Left lung (tissue), 10 donors: ENCODE measurements around the gene ATG9B. TPM values are rescaled to one million over a fixed set of nuclear protein-coding genes. Genes with fewer than 3 reads are reported as not detected.
A peak's percentile ranks its signal among the peaks of the same experiment; 100 is the strongest.

Source experiments
- ATAC-seq: fragments of 200-7000 bp; cut with Tn5 transposase; one replicate; pipeline ENCODE4 v1.9.1; 2020; ENCODE audit warnings: moderate library complexity
- DNase-seq, 4 donors: peaks; one replicate each; pipeline ENCODE4 v3.0.0-alpha.2; 2013 to 2020
- H3K27ac ChIP-seq, 2 donors: fragments of 200-600 bp; sonication (generic) in 1 of 2; one replicate each; pipeline versions ENCODE4 v1.5.0 to v1.8.0; 2020 to 2021
- H3K27me3 ChIP-seq, 2 donors: fragments of 200-600 bp; sonication (generic) in 1 of 2; one replicate each; pipeline versions ENCODE4 v1.5.0 to v1.8.0; 2020 to 2021
- H3K36me3 ChIP-seq, 2 donors: fragments of 200-600 bp; sonication (generic) in 1 of 2; one replicate each; pipeline versions ENCODE4 v1.5.0 to v1.8.0; 2020 to 2021
- H3K4me1 ChIP-seq, 2 donors: fragments of 200-600 bp; one replicate each; pipeline ENCODE4 v1.8.0; 2021
- H3K4me3 ChIP-seq, 2 donors: fragments of 200-600 bp; sonication (generic) in 1 of 2; one replicate each; pipeline versions ENCODE4 v1.5.0 to v1.8.0; 2020 to 2021; ENCODE audit warnings: mild to moderate bottlenecking in 1 of 2
- H3K9me3 ChIP-seq, 2 donors: fragments of 200-600 bp; sonication (generic) in 1 of 2; one replicate each; pipeline versions ENCODE4 v1.5.0 to v1.8.0; 2020 to 2021
- intact Hi-C, 2 donors: fragments of 100-400 bp; cut with DNase I; formaldehyde crosslinking; loops; one replicate each; pipeline versions ENCODE4 v1.11.2 to v1.14.2; 2022
- polyA plus RNA-seq, 6 donors: library from polyadenylated mRNA; unstranded; fragments of 120-200 nt; gene quantifications; one replicate each; pipeline ENCODE4 v1.2.1, GENCODE V29; 2013; ENCODE audit not compliant: insufficient read length in 6 of 6
- total RNA-seq, 2 donors: library from RNA; stranded (reverse); fragmentation: NEBNext Ultra II Directional; extraction: Animal tissue kit (Norgen Biotek cat#: 25700); gene quantifications; one replicate each; pipeline ENCODE4 v1.2.1, GENCODE V29; 2021
- TF ChIP-seq, protein P1 (sequence below), 2 donors: fragments of 200-600 bp; sonication (generic) in 1 of 2; IDR thresholded peaks; one replicate each; pipeline versions ENCODE4 v1.5.0 to v1.8.0; 2021; ENCODE audit warnings: antibody characterized with exemption in 2 of 2
- donor health status: DM: no; HTN: yes; CAD: no.
- donor health status: DM: no; HTN: no; CAD: no.

The ATG9B gene
- total and polyA plus RNA-seq, 8 donors: 0.68 to 7.1 (median 3.6) TPM

DNA sequence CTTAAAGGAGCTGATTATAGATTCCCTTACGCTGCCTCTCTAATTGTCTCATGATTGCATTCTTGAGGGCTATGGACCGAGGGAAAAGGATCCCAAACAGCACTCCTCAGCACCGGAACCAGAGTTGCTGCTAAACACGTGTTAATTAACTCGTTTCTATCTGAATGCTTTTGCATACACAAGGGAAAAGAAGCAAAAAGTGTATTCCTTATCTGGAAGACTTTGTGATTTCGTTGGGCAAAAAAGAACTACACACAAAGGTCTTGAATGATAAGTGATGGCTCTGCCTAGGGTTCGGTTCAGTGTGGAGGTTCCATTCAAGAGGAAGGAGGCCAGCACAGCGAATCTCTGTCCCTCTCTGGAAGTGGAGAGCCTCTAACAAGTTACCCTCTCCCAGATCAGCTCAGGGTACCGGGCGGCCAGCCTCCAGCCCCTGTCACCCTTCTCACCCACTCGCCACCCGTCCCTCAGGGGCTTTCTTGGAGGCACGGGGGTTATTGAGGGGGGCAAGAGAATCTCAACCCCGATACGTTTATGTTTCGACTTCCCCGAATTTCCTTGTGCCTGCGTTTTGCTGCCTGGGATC lies 34.6 kb upstream of the ATG9B start:
- no peak for DNase-seq
- Histone ChIP-seq H3K4me3 (peak overlapping the region; percentile 86 to 93), H3K27me3 (no peaks in the 10 kb centered on the region), H3K9me3 (no peaks in the 10 kb centered on the region), H3K27ac (peak overlapping the region; percentile 96 to 98), H3K4me1 (peaks cover 33 to 55% of the 10 kb centered on the region in 2 donors), H3K36me3 (peaks cover 0 to 16% of the 10 kb centered on the region in 2 donors)
- no peak for ATAC-seq
- TF ChIP-seq, protein P1, sequence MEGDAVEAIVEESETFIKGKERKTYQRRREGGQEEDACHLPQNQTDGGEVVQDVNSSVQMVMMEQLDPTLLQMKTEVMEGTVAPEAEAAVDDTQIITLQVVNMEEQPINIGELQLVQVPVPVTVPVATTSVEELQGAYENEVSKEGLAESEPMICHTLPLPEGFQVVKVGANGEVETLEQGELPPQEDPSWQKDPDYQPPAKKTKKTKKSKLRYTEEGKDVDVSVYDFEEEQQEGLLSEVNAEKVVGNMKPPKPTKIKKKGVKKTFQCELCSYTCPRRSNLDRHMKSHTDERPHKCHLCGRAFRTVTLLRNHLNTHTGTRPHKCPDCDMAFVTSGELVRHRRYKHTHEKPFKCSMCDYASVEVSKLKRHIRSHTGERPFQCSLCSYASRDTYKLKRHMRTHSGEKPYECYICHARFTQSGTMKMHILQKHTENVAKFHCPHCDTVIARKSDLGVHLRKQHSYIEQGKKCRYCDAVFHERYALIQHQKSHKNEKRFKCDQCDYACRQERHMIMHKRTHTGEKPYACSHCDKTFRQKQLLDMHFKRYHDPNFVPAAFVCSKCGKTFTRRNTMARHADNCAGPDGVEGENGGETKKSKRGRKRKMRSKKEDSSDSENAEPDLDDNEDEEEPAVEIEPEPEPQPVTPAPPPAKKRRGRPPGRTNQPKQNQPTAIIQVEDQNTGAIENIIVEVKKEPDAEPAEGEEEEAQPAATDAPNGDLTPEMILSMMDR (IDR thresholded peaks at IDR 0.05): no peak
- intact Hi-C loops: no loop called here

DNA sequence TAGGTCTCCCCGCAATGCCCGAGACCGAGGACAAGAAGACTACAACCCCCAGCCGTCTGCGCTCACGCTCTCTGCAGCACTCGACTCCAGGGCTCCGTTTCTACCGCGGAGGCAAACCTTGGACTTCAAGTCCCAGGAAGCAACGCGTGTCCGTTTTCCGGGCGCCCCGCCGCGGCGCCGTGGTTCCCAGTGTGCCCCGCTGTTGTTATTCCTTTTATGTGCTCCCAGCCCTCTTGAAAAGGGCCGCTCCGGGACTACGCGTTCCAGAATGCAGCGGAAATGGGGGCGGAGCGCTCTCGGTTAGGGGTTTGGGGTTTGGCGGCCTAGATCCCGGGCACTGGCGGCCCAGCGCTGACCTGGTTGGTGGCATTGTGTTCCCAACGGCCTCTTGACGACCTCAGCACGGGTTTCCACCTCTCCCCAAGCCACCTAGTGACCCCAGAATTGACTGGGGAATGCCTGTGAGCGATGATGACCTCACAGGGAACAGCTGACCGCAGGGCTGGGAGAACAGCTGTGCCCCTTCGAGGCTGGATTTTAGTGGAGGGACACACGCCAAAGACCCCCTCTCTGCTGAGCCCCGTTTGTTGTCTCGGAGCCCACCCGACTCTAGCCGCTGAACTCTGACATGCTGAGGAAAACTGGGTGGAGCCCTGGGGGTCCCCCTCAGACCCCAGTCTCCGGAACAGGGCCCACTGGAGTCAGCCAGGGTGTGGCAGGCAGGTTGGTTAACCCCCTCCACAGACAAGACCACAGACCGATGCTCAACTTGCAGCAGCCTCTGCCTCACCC lies 33.9 kb upstream of the ATG9B start:
- TF ChIP-seq, protein P1 (IDR thresholded peaks at IDR 0.05): no peak
- no peaks in the 10 kb centered on the region for H3K27me3 ChIP-seq
- ATAC-seq (peak; percentile 76), DNase-seq (peak; percentile 98 to 100 (median 99))
- H3K4me1 ChIP-seq: peaks cover 33 to 61% of the 10 kb centered on the region in 2 donors
- H3K9me3 ChIP-seq: no peaks in the 10 kb centered on the region
- H3K36me3 ChIP-seq: peaks cover 0 to 16% of the 10 kb centered on the region in 2 donors
- peak overlapping the region; percentile 87 to 93 for H3K4me3 ChIP-seq
- intact Hi-C loops: no loop called here
- H3K27ac ChIP-seq: peak overlapping the region; percentile 96 to 98

DNA sequence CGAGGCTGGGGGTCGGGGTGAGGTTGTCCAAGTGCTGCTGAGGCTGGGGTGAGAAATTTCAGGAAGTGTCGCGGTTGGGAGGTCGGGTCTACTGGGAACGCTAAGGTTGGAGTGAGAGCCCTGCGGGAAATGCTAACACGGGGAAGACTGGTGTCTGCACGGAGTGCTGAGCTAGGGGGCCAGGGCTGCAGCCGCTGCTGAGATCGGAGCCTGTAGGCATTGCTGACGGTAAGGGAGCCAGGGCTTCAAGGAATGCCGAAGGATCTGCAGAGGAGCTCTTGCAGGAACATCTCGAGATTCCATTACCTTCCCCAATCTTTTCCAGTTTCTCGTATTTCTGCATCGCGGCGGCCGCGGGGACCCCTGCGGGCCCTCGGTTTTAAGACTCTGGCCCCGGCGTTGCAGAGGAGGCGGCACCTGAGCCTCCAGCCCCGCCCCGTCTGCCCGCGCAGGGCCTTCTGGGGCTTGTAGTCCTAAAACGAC lies 33.3 kb upstream of the ATG9B start, which contains the start of gene CDK5:
Gene CDK5, minus strand, starts transcription at position 392 of the 483 bp plus-strand sequence. Its CDS starts 49 bp downstream, at position 343.
- H3K4me3 ChIP-seq: peak within 1 kb of the TSS; percentile 87 to 93
- H3K9me3 ChIP-seq: no peaks in the 10 kb centered on the region
- no peak for ATAC-seq
- TF ChIP-seq, protein P1 (IDR thresholded peaks at IDR 0.05): no peak
- peak within 1 kb of the TSS; percentile 96 to 98 for H3K27ac ChIP-seq
- H3K27me3 ChIP-seq: no peaks in the 10 kb centered on the region
- peaks cover 0 to 13% of the 10 kb centered on the region in 2 donors for H3K36me3 ChIP-seq
- intact Hi-C loops: no loop called here
- H3K4me1 ChIP-seq: peaks cover 31 to 60% of the 10 kb centered on the region in 2 donors
- no peak for DNase-seq

DNA sequence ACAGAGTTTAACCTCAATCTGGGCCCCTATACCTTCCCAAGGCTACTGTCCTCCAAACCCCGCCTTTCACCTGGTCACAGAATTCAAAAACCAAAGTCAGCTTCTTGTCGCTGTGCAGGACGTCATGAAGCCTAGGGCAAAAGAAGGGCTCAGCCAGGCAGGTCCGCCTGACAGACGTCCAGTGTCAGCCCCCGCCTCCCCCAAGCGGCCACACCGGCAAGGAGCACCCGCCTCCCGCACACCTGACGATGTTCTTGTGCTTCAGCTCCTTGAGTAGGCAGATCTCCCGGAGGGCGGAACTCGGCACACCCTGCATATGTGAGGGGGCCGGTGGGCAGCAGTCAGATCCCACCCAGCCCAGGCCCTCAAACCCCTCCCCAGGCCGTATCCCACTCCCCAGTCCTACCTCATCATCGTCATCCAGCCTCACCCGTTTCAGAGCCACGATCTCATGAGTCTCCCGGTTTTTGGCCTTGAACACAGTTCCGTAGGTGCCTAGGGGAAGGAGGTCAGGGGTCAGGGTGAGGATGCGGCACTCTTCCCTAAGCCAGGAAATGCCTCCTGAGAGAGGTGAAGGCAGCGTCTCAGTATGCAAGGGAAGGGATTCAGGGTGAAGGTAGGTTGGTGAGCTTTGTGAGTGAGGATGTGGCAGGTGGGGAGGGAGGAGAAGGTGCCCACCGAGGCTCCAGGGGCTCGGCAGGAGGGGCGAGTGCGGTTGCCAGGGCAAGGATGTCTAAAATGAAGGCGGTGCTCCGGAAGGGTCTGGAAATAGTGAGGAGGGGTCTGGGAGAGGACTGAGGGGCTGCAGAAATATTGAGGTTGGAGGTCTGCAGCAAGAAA lies 32.6 kb upstream of the ATG9B start:
- Histone ChIP-seq H3K9me3 (no peaks in the 10 kb centered on the region), H3K27me3 (no peaks in the 10 kb centered on the region), H3K4me3 (peak overlapping the region; percentile 87 to 93), H3K4me1 (peaks cover 28 to 53% of the 10 kb centered on the region in 2 donors), H3K27ac (peak overlapping the region in 1 of 2 donors; percentile 96), H3K36me3 (peaks cover 0 to 6% of the 10 kb centered on the region in 2 donors)
- ATAC-seq (no peak), DNase-seq (peak in 1 of 4 donors; percentile 80)
- TF ChIP-seq, protein P1 (IDR thresholded peaks at IDR 0.05): no peak
- intact Hi-C loops: no loop called here
